ENCODE results near the gene SMAD3.

Gene SMAD3

GRCh38 chr15:67097930-67098740, 32.7 kb downstream of the SMAD3 start:
- DNase-seq = no peak

- no peak for DNase-seq
Measured at GRCh38 chr15:67098768-67099282, 33.4 kb downstream of the SMAD3 start.

- no peak for DNase-seq
Measured at GRCh38 chr15:67100124-67100791, 34.9 kb downstream of the SMAD3 start.

GRCh38 chr15:67100801-67101581, 35.6 kb downstream of the SMAD3 start:
- no peak for DNase-seq

GRCh38 chr15:67101911-67102598, 36.7 kb downstream of the SMAD3 start:
- DNase-seq = no peak

- DNase-seq = no peak
Measured at GRCh38 chr15:67102599-67102929, 37.2 kb downstream of the SMAD3 start.

GRCh38 chr15:67103021-67103420, 37.6 kb downstream of the SMAD3 start:
- DNase-seq = no peak

- DNase-seq = no peak
Measured at GRCh38 chr15:67103432-67103831, 38.0 kb downstream of the SMAD3 start.

GRCh38 chr15:67103869-67104268, 38.5 kb downstream of the SMAD3 start:
- DNase-seq = no peak

GRCh38 chr15:67104510-67104909, 39.1 kb downstream of the SMAD3 start:
- DNase-seq = no peak

GRCh38 chr15:67105065-67105951, 39.9 kb downstream of the SMAD3 start:
- no peak for DNase-seq

- DNase-seq = no peak
Measured at GRCh38 chr15:67105991-67106763, 40.8 kb downstream of the SMAD3 start.

GRCh38 chr15:67106764-67107013, 41.3 kb downstream of the SMAD3 start:
- DNase-seq = no peak

GRCh38 chr15:67107014-67107812, 41.8 kb downstream of the SMAD3 start:
- DNase-seq = no peak

GRCh38 chr15:67108122-67108961, 42.9 kb downstream of the SMAD3 start:
- no peak for DNase-seq

- DNase-seq = no peak
Measured at GRCh38 chr15:67109141-67110034, 44.0 kb downstream of the SMAD3 start.

- no peak for DNase-seq
Measured at GRCh38 chr15:67110361-67110781, 45.0 kb downstream of the SMAD3 start.

Measured in midbrain (tissue), 1 donor.